Astrocyte (in vitro differentiated cells and primary cell): ENCODE measurements around the gene ZNF813. TPM values are rescaled to one million over a fixed set of nuclear protein-coding genes. Genes with fewer than 3 reads are reported as not detected.

Experiments
- DNase-seq: peaks from one replicate; pipeline ENCODE4 v3.0.0-alpha.2; 2010; ENCODE audit warnings: low read depth
- FAIRE-seq: peaks from 2 replicates; lab custom pipeline; 2011; peaks lifted over from hg19 to GRCh38; lab: Jason Lieb, UNC
- H2AFZ ChIP-seq: 2 replicates; pipeline ENCODE4 v1.6.0; 2012; ENCODE audit warnings: low read depth, low read length, inconsistent platforms
- H3K27ac ChIP-seq: 2 replicates; pipeline ENCODE4 v1.5.1; 2011; ENCODE audit warnings: low read depth, low read length, inconsistent platforms
- H3K27me3 ChIP-seq: 2 replicates; pipeline ENCODE4 v1.6.0; 2011; ENCODE audit warnings: low read length, inconsistent platforms; ENCODE audit not compliant: insufficient read depth
- H3K36me3 ChIP-seq: 2 replicates; pipeline ENCODE4 v1.5.1; 2011; ENCODE audit warnings: low read length, inconsistent platforms; ENCODE audit not compliant: insufficient read depth
- H3K4me1 ChIP-seq: 2 replicates; pipeline ENCODE4 v1.5.1; 2011; ENCODE audit warnings: low read length, inconsistent platforms; ENCODE audit not compliant: insufficient read depth
- H3K4me2 ChIP-seq: 2 replicates; pipeline ENCODE4 v1.6.0; 2012; ENCODE audit warnings: low read length, inconsistent platforms
- H3K4me3 ChIP-seq: 2 replicates; pipeline ENCODE4 v1.5.1; 2011; ENCODE audit warnings: low read depth, mild to moderate bottlenecking, low read length, inconsistent platforms; ENCODE audit not compliant: insufficient read depth
- H3K79me2 ChIP-seq: 2 replicates; pipeline ENCODE4 v1.6.0; 2012; ENCODE audit warnings: mild to moderate bottlenecking, low read length, inconsistent platforms; ENCODE audit not compliant: insufficient read depth
- H3K9ac ChIP-seq: 2 replicates; pipeline ENCODE4 v1.6.0; 2012; ENCODE audit warnings: mild to moderate bottlenecking, low read length, inconsistent platforms
- H3K9me3 ChIP-seq: 2 replicates; pipeline ENCODE4 v1.5.1; 2012; ENCODE audit warnings: low read depth, mild to moderate bottlenecking, low read length, inconsistent platforms; ENCODE audit not compliant: insufficient read depth
- H4K20me1 ChIP-seq: 2 replicates; pipeline ENCODE4 v1.6.0; 2012; ENCODE audit warnings: low read length, inconsistent platforms; ENCODE audit not compliant: insufficient read depth
- H3K27ac Mint-ChIP-seq: one replicate; pipeline ENCODE4 v1.8.0; 2021; ENCODE audit warnings: mild to moderate bottlenecking, mixed read lengths; ENCODE audit not compliant: unreplicated experiment
- H3K27me3 Mint-ChIP-seq: one replicate; pipeline ENCODE4 v1.8.0; 2021; ENCODE audit warnings: low read depth, mixed read lengths; ENCODE audit not compliant: unreplicated experiment
- H3K36me3 Mint-ChIP-seq: one replicate; pipeline ENCODE4 v1.8.0; 2021; ENCODE audit warnings: low read depth, mixed read lengths; ENCODE audit not compliant: unreplicated experiment
- H3K4me1 Mint-ChIP-seq: one replicate; pipeline ENCODE4 v1.8.0; 2021; ENCODE audit warnings: low read depth, mixed read lengths; ENCODE audit not compliant: unreplicated experiment
- H3K4me3 Mint-ChIP-seq: one replicate; pipeline ENCODE4 v1.8.0; 2021; ENCODE audit warnings: mild to moderate bottlenecking, moderate library complexity, mixed read lengths; ENCODE audit not compliant: unreplicated experiment
- H3K9me3 Mint-ChIP-seq: one replicate; pipeline ENCODE4 v1.8.0; 2021; ENCODE audit warnings: mild to moderate bottlenecking, mixed read lengths; ENCODE audit not compliant: unreplicated experiment
- EZH2 ChIP-seq: IDR thresholded peaks from 2 replicates; pipeline ENCODE4 v1.6.1; 2012; ENCODE audit warnings: mild to moderate bottlenecking, low read length, inconsistent platforms; ENCODE audit not compliant: insufficient read depth
- total RNA-seq: library from RNA; stranded (reverse); gene quantifications from 2 replicates; pipeline ENCODE4 v1.2.1, GENCODE V29; 2021
- TF ChIP-seq, protein P1 (sequence below): IDR thresholded peaks from 2 replicates; pipeline ENCODE4 v1.5.1; 2011; ENCODE audit warnings: low read depth, mild to moderate bottlenecking, inconsistent platforms, low read length, moderate library complexity; ENCODE audit not compliant: insufficient read depth

ZNF813 gene
- total RNA-seq, 1 donor from 2014 or later: 3.7 TPM

DNA sequence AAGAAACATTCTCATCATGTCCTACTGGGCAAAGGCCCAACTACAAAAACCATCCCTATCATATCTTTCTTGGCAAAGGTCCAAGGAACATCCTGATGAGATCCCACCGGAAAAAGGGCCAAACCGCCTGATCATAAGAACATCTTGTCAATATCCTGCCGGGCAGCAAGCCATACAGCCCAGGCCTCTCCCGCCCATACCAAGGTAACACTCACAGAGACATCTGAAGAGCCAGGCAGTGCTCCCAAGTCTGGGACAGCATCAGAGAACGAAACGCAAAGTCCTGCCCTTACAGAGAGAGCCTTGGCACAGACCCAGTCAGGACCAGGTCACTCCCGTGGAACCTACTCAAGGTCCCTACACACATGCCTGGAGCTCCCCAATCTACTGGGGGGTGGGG is 51.9 kb downstream of the ZNF813 start:
- Histone ChIP-seq H3K4me1 (peaks cover 9% of the 10 kb centered on the region), H4K20me1 (no peaks in the 10 kb centered on the region), H3K27me3 (no peaks in the 10 kb centered on the region), H3K4me3 (no peak overlapping the region), H3K79me2 (peaks cover 9% of the 10 kb centered on the region), H3K27ac (no peak overlapping the region), H2AFZ (no peak overlapping the region), H3K9ac (no peak overlapping the region), H3K4me2 (no peak overlapping the region), H3K36me3 (no peaks in the 10 kb centered on the region), H3K9me3 (peaks cover 9% of the 10 kb centered on the region)
- DNase-seq (no peak), FAIRE-seq (no peak)
- peaks cover under 1% of the 10 kb centered on the region for H3K36me3 Mint-ChIP-seq
- no peak overlapping the region for H3K4me3 Mint-ChIP-seq
- H3K9me3 Mint-ChIP-seq: peaks cover 2% of the 10 kb centered on the region
- H3K27ac Mint-ChIP-seq: no peak overlapping the region
- no peaks in the 10 kb centered on the region for H3K4me1 Mint-ChIP-seq
- TF ChIP-seq EZH2: no peak
- TF ChIP-seq, protein P1, sequence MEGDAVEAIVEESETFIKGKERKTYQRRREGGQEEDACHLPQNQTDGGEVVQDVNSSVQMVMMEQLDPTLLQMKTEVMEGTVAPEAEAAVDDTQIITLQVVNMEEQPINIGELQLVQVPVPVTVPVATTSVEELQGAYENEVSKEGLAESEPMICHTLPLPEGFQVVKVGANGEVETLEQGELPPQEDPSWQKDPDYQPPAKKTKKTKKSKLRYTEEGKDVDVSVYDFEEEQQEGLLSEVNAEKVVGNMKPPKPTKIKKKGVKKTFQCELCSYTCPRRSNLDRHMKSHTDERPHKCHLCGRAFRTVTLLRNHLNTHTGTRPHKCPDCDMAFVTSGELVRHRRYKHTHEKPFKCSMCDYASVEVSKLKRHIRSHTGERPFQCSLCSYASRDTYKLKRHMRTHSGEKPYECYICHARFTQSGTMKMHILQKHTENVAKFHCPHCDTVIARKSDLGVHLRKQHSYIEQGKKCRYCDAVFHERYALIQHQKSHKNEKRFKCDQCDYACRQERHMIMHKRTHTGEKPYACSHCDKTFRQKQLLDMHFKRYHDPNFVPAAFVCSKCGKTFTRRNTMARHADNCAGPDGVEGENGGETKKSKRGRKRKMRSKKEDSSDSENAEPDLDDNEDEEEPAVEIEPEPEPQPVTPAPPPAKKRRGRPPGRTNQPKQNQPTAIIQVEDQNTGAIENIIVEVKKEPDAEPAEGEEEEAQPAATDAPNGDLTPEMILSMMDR: no peak
- no peaks in the 10 kb centered on the region for H3K27me3 Mint-ChIP-seq

DNA sequence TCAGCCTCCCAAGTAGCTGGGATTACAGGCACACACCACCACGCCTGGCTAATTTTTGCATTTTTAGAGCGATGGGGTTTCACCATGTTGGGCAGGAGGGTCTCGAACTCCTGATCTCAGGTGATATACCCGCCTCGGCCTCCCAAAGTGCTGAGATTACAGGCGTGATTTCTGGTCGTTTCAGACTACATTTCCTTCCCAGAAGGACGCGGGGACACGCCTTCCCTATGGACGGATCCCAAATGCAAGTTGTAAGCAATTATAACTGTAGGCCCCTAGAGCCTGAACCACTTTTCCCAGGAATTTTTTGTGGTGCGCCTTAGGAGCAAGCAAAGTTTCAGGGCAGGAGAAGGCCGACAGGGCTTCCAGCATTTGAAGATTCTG is 52.6 kb downstream of the ZNF813 start:
- FAIRE-seq: no peak
- peaks cover 9% of the 10 kb centered on the region for H3K9me3 ChIP-seq
- H3K4me1 ChIP-seq: peaks cover 9% of the 10 kb centered on the region
- Mint-ChIP-seq H3K36me3 (peaks cover 1% of the 10 kb centered on the region), H3K4me1 (no peaks in the 10 kb centered on the region), H3K9me3 (peaks cover 2% of the 10 kb centered on the region), H3K27ac (peak overlapping the region; percentile 89), H3K4me3 (peak overlapping the region; percentile 98), H3K27me3 (no peaks in the 10 kb centered on the region)
- no peak for TF ChIP-seq EZH2
- TF ChIP-seq, protein P1: no peak
- H3K27me3 ChIP-seq: no peaks in the 10 kb centered on the region
- no peaks in the 10 kb centered on the region for H3K36me3 ChIP-seq
- DNase-seq: no peak
- peaks cover 9% of the 10 kb centered on the region for H3K79me2 ChIP-seq
- H4K20me1 ChIP-seq: no peaks in the 10 kb centered on the region
- H3K9ac ChIP-seq: peak overlapping the region; percentile 41
- peak overlapping the region; percentile 36 for H3K27ac ChIP-seq
- peak overlapping the region; percentile 94 for H2AFZ ChIP-seq
- peak overlapping the region; percentile 97 for H3K4me2 ChIP-seq
- H3K4me3 ChIP-seq: peak overlapping the region; percentile 80

DNA sequence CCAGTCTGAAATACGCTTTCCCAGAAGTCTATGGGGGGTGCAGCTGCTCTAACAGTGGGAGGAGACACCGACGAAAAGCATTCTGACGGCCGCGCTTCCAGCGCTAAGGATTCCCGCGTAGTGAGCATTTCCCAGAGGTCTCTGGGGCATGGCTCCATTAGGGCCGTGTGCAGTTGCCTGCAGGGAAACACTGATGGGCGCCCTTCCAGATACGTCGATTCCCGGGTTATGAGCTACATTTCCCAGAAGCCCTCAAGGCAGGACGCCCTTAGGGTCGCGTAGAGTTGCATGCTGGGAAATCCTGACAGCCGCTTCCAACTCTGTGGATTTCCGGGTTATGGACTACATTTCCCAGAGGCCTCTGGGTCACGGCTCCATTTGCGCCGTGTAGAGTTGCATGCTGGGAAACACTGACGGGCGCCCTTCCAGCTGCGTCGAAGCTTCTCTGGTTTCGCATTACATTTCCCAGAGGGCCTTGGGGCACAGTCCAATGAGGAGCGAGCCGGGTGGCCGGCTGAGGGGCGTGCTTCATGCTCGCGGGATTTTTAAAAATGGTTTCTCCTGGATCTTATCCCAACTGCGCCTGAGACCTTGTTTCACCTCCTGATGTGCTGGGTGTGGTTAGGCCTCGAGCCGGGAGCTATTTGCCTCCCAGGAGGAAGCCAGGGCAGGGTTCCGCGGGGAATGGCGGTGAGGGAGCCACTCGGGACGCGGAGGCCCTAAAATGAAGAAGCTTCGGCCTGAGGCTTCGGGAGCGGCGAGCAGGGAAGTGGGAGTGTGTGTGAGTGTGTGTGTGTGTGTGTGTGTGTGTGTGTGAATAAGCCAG is 53.2 kb downstream of the ZNF813 start:
- TF ChIP-seq, protein P1: no peak
- no peak for TF ChIP-seq EZH2
- peaks cover 1% of the 10 kb centered on the region for H3K36me3 Mint-ChIP-seq
- no peaks in the 10 kb centered on the region for H3K27me3 ChIP-seq
- peaks cover 9% of the 10 kb centered on the region for H3K79me2 ChIP-seq
- no peaks in the 10 kb centered on the region for H3K4me1 Mint-ChIP-seq
- peak; percentile 98 for DNase-seq
- H3K4me1 ChIP-seq: peaks cover 9% of the 10 kb centered on the region
- H3K4me3 Mint-ChIP-seq: peak overlapping the region; percentile 98
- peak overlapping the region; percentile 75 for H3K9ac ChIP-seq
- no peaks in the 10 kb centered on the region for H3K36me3 ChIP-seq
- peak overlapping the region; percentile 94 for H2AFZ ChIP-seq
- H3K9me3 ChIP-seq: peaks cover 9% of the 10 kb centered on the region
- H3K9me3 Mint-ChIP-seq: peaks cover 2% of the 10 kb centered on the region
- H3K4me2 ChIP-seq: peak overlapping the region; percentile 97
- FAIRE-seq: peak; percentile 88
- H3K27ac ChIP-seq: peak overlapping the region; percentile 36
- H3K27me3 Mint-ChIP-seq: no peaks in the 10 kb centered on the region
- H4K20me1 ChIP-seq: no peaks in the 10 kb centered on the region
- peak overlapping the region; percentile 89 for H3K27ac Mint-ChIP-seq
- peak overlapping the region; percentile 80 for H3K4me3 ChIP-seq
